HCT116 (cell line): ENCODE results near the gene HRH4. TPM values are rescaled to one million over a fixed set of nuclear protein-coding genes. Genes with fewer than 3 reads are reported as not detected.

Experiments
- ATAC-seq: fragments of 200-7000 bp; cut with Tn5 transposase; 2 replicates; pipeline ENCODE4 v1.9.1; 2020; ENCODE audit warnings: mild to moderate bottlenecking, moderate library complexity
- BruUV-seq: library from RNA; stranded (reverse); fragments of 400-500 nt; replicated peaks from 2 replicates; lab custom pipeline; 2021; lab: Mats Ljungman, UMichigan
- CTCF ChIA-PET: fragments of 300-600 bp; sonication (Branson Sonifier 250); formaldehyde crosslinking; loops from one replicate; lab custom pipeline; 2021; ENCODE audit warnings: antibody characterized with exemption; lab: Charles Lee
- POLR2A ChIA-PET: fragments of 300-600, 350-600 bp; sonication (Branson Sonifier 250); formaldehyde crosslinking; loops from one replicate; lab custom pipeline; 2021; ENCODE audit warnings: antibody characterized with exemption; lab: Charles Lee
- RAD21 ChIA-PET, 2 experiments: fragments of 300-600 bp; sonication (Branson Sonifier 250); formaldehyde crosslinking; loops; one replicate each; lab custom pipeline; 2023; ENCODE audit warnings: low total read pairs in 2 of 2; ENCODE audit not compliant: uncharacterized antibody in 2 of 2, unreplicated experiment in 2 of 2, low non-redundant PET in 1 of 2; lab: Charles Lee
- DNase-seq: peaks from one replicate; pipeline ENCODE4 v3.0.0-alpha.2; 2010; ENCODE audit warnings: low read depth, low spot score
- H2AFZ ChIP-seq: fragments of 200-600 bp; shearing (Covaris generic), sonication (generic); 2 replicates; pipeline ENCODE4 v1.6.1; 2017; ENCODE audit warnings: low read depth, mixed run types, mixed read lengths, antibody characterized with exemption, low read length; ENCODE audit not compliant: poor library complexity, severe bottlenecking
- H3K27ac ChIP-seq: 2 replicates; pipeline ENCODE4 v1.5.1; 2012; ENCODE audit warnings: low read depth, low read length
- H3K27me3 ChIP-seq: fragments of 200-600 bp; sonication (generic); 2 replicates; pipeline ENCODE4 v1.6.1; 2016; ENCODE audit warnings: mixed run types, low read length, mixed read lengths; ENCODE audit not compliant: insufficient read depth
- H3K36me3 ChIP-seq, 2 experiments: fragments of 200-500 bp in 1 of 2; fragments of 200-600 bp in 1 of 2; sonication (Bioruptor generic) in 1 of 2; sonication (generic) in 1 of 2; 2 replicates each; pipeline versions ENCODE4 v1.5.1 to v1.6.1; 2014 to 2016; ENCODE audit warnings: low read length in 2 of 2, inconsistent platforms in 1 of 2, mixed read lengths in 1 of 2, mixed run types in 1 of 2; ENCODE audit not compliant: insufficient read depth in 2 of 2, control insufficient read depth in 1 of 2
- H3K4me1 ChIP-seq, 2 experiments: fragments of 200-600 bp in 1 of 2; sonication (generic) in 1 of 2; 2 replicates each; pipeline versions ENCODE4 v1.5.1 to v1.6.1; 2012 to 2017; ENCODE audit warnings: low read length in 2 of 2, inconsistent platforms in 1 of 2, mild to moderate bottlenecking in 1 of 2, mixed read lengths in 1 of 2, mixed run types in 1 of 2, moderate library complexity in 1 of 2; ENCODE audit not compliant: insufficient read depth in 2 of 2, control insufficient read depth in 1 of 2
- H3K4me2 ChIP-seq: fragments of 200-600 bp; sonication (generic); 2 replicates; pipeline ENCODE4 v1.6.1; 2017; ENCODE audit warnings: mixed run types, low read length, mixed read lengths
- H3K4me3 ChIP-seq, 2 experiments: fragments of 200-600 bp in 1 of 2; sonication (generic) in 1 of 2; replicated peaks in 1 of 2; 2 replicates each; pipeline ENCODE4 v1.5.1; 2011 to 2016; ENCODE audit warnings: low read length in 2 of 2, control low read depth in 1 of 2, low read depth in 1 of 2, mild to moderate bottlenecking in 1 of 2, mixed read lengths in 1 of 2, mixed run types in 1 of 2
- H3K79me2 ChIP-seq: fragments of 200-600 bp; sonication (generic); 2 replicates; pipeline ENCODE4 v1.6.1; 2017; ENCODE audit warnings: mild to moderate bottlenecking, mixed run types, low read length, moderate library complexity, mixed read lengths; ENCODE audit not compliant: insufficient read depth
- H3K9ac ChIP-seq: fragments of 200-600 bp; sonication (generic); 2 replicates; pipeline ENCODE4 v1.6.1; 2016; ENCODE audit warnings: low read length, mixed read lengths
- H3K9me2 ChIP-seq: fragments of 200-600 bp; sonication (generic), shearing (Covaris generic); 2 replicates; pipeline ENCODE4 v1.6.1; 2017; ENCODE audit warnings: mixed run types, mild to moderate bottlenecking, moderate library complexity; ENCODE audit not compliant: insufficient read depth
- H3K9me3 ChIP-seq, 2 experiments: fragments of 200-500 bp in 1 of 2; fragments of 200-600 bp in 1 of 2; sonication (Bioruptor generic) in 1 of 2; sonication (generic) in 1 of 2; 2 replicates each; pipeline ENCODE4 v1.6.1; 2014 to 2017; ENCODE audit warnings: low read length in 2 of 2, mixed read lengths in 2 of 2, inconsistent platforms in 1 of 2, low read depth in 1 of 2, mild to moderate bottlenecking in 1 of 2, mixed run types in 1 of 2, moderate library complexity in 1 of 2; ENCODE audit not compliant: control insufficient read depth in 1 of 2, insufficient read depth in 1 of 2
- H4K20me1 ChIP-seq: fragments of 200-600 bp; sonication (generic), shearing (Covaris generic); 2 replicates; pipeline ENCODE4 v1.6.1; 2017; ENCODE audit warnings: mixed run types, mild to moderate bottlenecking, moderate library complexity; ENCODE audit not compliant: insufficient read depth
- ATF3 ChIP-seq: IDR thresholded peaks from 2 replicates; pipeline ENCODE4 v1.6.1; 2012
- CBX3 ChIP-seq: IDR thresholded peaks from 2 replicates; pipeline ENCODE4 v1.6.1; 2012; ENCODE audit warnings: low read depth
- CEBPB ChIP-seq: IDR thresholded peaks from 2 replicates; pipeline ENCODE4 v1.6.1; 2012; ENCODE audit warnings: low read depth
- CTCF ChIP-seq, 3 experiments: fragments of 200-600 bp in 1 of 3; sonication (generic) in 1 of 3; IDR thresholded peaks in 2 of 3; conservative IDR thresholded peaks in 1 of 3; 2 replicates each; pipeline ENCODE4 v1.5.1; 2012 to 2017; ENCODE audit warnings: low read depth in 2 of 3, low read length in 2 of 3, antibody characterized with exemption in 1 of 3, borderline replicate concordance in 1 of 3, control low read depth in 1 of 3, mild to moderate bottlenecking in 1 of 3, mixed read lengths in 1 of 3, mixed run types in 1 of 3, moderate library complexity in 1 of 3; ENCODE audit not compliant: insufficient read depth in 1 of 3
- EGR1 ChIP-seq: IDR thresholded peaks from 2 replicates; pipeline ENCODE4 v1.6.1; 2012; ENCODE audit warnings: low read depth
- ELF1 ChIP-seq: IDR thresholded peaks from 2 replicates; pipeline ENCODE4 v1.6.1; 2012; ENCODE audit warnings: low read depth, borderline replicate concordance
- EZH2 ChIP-seq: fragments of 200-600 bp; sonication (generic); IDR thresholded peaks from 2 replicates; pipeline ENCODE4 v1.6.1; 2017; ENCODE audit warnings: antibody characterized with exemption, mixed run types
- JUND ChIP-seq: IDR thresholded peaks from 2 replicates; pipeline ENCODE4 v1.6.1; 2012
- MAX ChIP-seq: IDR thresholded peaks from 2 replicates; pipeline ENCODE4 v1.6.1; 2012
- POLR2A ChIP-seq: IDR thresholded peaks from 2 replicates; pipeline ENCODE4 v1.7.0; 2011; ENCODE audit warnings: borderline replicate concordance; ENCODE audit not compliant: insufficient read depth, insufficient read length; ENCODE audit errors: extremely low read depth
- POLR2AphosphoS5 ChIP-seq: IDR thresholded peaks from 2 replicates; pipeline ENCODE4 v1.6.1; 2011; ENCODE audit warnings: mild to moderate bottlenecking, low read depth, low read length, moderate library complexity
- RAD21 ChIP-seq: IDR thresholded peaks from 2 replicates; pipeline ENCODE4 v1.6.1; 2012; ENCODE audit warnings: low read depth, mild to moderate bottlenecking
- REST ChIP-seq: IDR thresholded peaks from 2 replicates; pipeline ENCODE4 v1.6.1; 2012; ENCODE audit warnings: low read depth
- SP1 ChIP-seq: IDR thresholded peaks from 2 replicates; pipeline ENCODE4 v1.6.1; 2012; ENCODE audit warnings: low read depth
- SRF ChIP-seq: IDR thresholded peaks from 2 replicates; pipeline ENCODE4 v1.6.1; 2012; ENCODE audit warnings: low read depth
- TCF7L2 ChIP-seq: IDR thresholded peaks from 2 replicates; pipeline ENCODE4 v1.7.0; 2011; ENCODE audit warnings: borderline replicate concordance, inconsistent platforms; ENCODE audit not compliant: insufficient read depth, insufficient read length; ENCODE audit errors: extremely low read depth
- ZBTB33 ChIP-seq: IDR thresholded peaks from 2 replicates; pipeline ENCODE4 v1.6.1; 2011; ENCODE audit warnings: mild to moderate bottlenecking, low read length, moderate library complexity; ENCODE audit not compliant: insufficient replicate concordance; ENCODE audit errors: extremely low read depth
- ZFX ChIP-seq: fragments of 450-650 bp; IDR thresholded peaks from 2 replicates; pipeline ENCODE4 v1.6.1; 2017
- ZNF274 ChIP-seq: fragments of 200-500 bp; sonication (Bioruptor generic); IDR thresholded peaks from 2 replicates; pipeline ENCODE4 v1.6.1; 2014; ENCODE audit warnings: mild to moderate bottlenecking, low read depth, low read length, inconsistent platforms
- intact Hi-C: fragments of 100-400 bp; cut with micrococcal nuclease; formaldehyde crosslinking; loops from 2 replicates; pipeline ENCODE4 v1.10.0; 2022
- total RNA-seq: library from RNA; stranded (reverse); gene quantifications from one replicate; pipeline ENCODE4 v1.2.1, GENCODE V29; 2021; ENCODE audit not compliant: unreplicated experiment

HRH4 gene
- total RNA-seq, 1 experiment from 2014 or later: not detected

GRCh38 chr18:24429188-24429587 is 31.2 kb upstream of the HRH4 start:
- BruUV-seq: no TSS peak
- RAD21 ChIA-PET: no interaction called here
- H3K4me2 ChIP-seq: no peak overlapping the region
- no peak overlapping the region for H2AFZ ChIP-seq
- no peak for ATAC-seq
- no peaks in the 10 kb centered on the region for H3K9me3 ChIP-seq
- H3K27me3 ChIP-seq: no peaks in the 10 kb centered on the region
- peaks cover 5 to 11% of the 10 kb centered on the region in 2 experiments; a peak in 1 of 4 replicates for H3K36me3 ChIP-seq
- TF ChIP-seq SRF (no peak), POLR2A (no peak), ATF3 (no peak), TCF7L2 (no peak), SP1 (no peak), ZNF274 (no peak), CEBPB (no peak), ZFX (no peak), CBX3 (no peak), JUND (no peak), RAD21 (no peak), ELF1 (no peak), ZBTB33 (no peak), MAX (no peak), REST (no peak), CTCF (IDR thresholded peaks at IDR 0.05 in 2 of 3, conservative IDR thresholded peaks at IDR 0.05 in 1 of 3; ENCODE audit: borderline replicate concordance in 1 of 3, insufficient read depth in 1 of 3, low read depth in 2 of 3, low read length in 2 of 3) (no peak), EGR1 (no peak), POLR2AphosphoS5 (no peak), EZH2 (no peak)
- CTCF ChIA-PET: interaction anchor here (1.0 to 1.4 kb wide), 6 partner anchors 12 to 69 kb away, joined by 3 to 7 read pairs (median 5); no protein-coding TSS in a partner anchor
- peaks cover 5 to 21% of the 10 kb centered on the region in 2 experiments; a peak in 3 of 4 replicates for H3K4me1 ChIP-seq
- peaks cover 34% of the 10 kb centered on the region for H3K79me2 ChIP-seq
- intact Hi-C loops: loop anchor here (5.0 to 10.0 kb wide), 2 partner anchors 58 to 74 kb away; no protein-coding TSS in a partner anchor
- POLR2A ChIA-PET: interaction anchor here (1.0 kb wide), 2 partner anchors 9 to 32 kb away, joined by 3 to 4 read pairs; partner anchors contain the start of gene OSBPL1A
- DNase-seq: no peak
- H4K20me1 ChIP-seq: no peaks in the 10 kb centered on the region
- no peak overlapping the region for H3K4me3 ChIP-seq
- H3K9ac ChIP-seq: no peak overlapping the region
- no peak overlapping the region for H3K27ac ChIP-seq
- H3K9me2 ChIP-seq: no peaks in the 10 kb centered on the region
